Endothelial cell (in vitro differentiated cells): ENCODE measurements around the gene DKK2. TPM values are rescaled to one million over a fixed set of nuclear protein-coding genes. Genes with fewer than 3 reads are reported as not detected.

ENCODE experiments used
- DNase-seq: peaks from one replicate; pipeline ENCODE4 v3.0.0; 2021; ENCODE audit warnings: low spot score
- H3K27ac Mint-ChIP-seq: one replicate; pipeline ENCODE4 v1.8.0; 2021; ENCODE audit warnings: mixed read lengths, inconsistent platforms; ENCODE audit not compliant: unreplicated experiment
- H3K27me3 Mint-ChIP-seq: one replicate; pipeline ENCODE4 v1.8.0; 2021; ENCODE audit warnings: mild to moderate bottlenecking, moderate library complexity, mixed read lengths, inconsistent platforms; ENCODE audit not compliant: unreplicated experiment
- H3K36me3 Mint-ChIP-seq: one replicate; pipeline ENCODE4 v1.8.0; 2021; ENCODE audit warnings: mild to moderate bottlenecking, low read depth, mixed read lengths, inconsistent platforms; ENCODE audit not compliant: unreplicated experiment
- H3K4me1 Mint-ChIP-seq: one replicate; pipeline ENCODE4 v1.8.0; 2021; ENCODE audit warnings: mild to moderate bottlenecking, mixed read lengths, inconsistent platforms; ENCODE audit not compliant: unreplicated experiment
- H3K4me3 Mint-ChIP-seq: one replicate; pipeline ENCODE4 v1.8.0; 2021; ENCODE audit warnings: mild to moderate bottlenecking, mixed read lengths, inconsistent platforms; ENCODE audit not compliant: unreplicated experiment
- H3K9me3 Mint-ChIP-seq: one replicate; pipeline ENCODE4 v1.8.0; 2021; ENCODE audit warnings: mixed read lengths, inconsistent platforms; ENCODE audit not compliant: unreplicated experiment
- total RNA-seq: library from RNA; stranded (reverse); fragmentation: NEBNext Ultra II Directional; extraction: Animal tissue kit (Norgen Biotek cat#: 25700); gene quantifications from one replicate; pipeline ENCODE4 v1.2.1, GENCODE V29; 2021; ENCODE audit not compliant: unreplicated experiment
- TF ChIP-seq, protein P1 (sequence below): fragments of 200-600 bp; sonication (generic); IDR thresholded peaks from one replicate; pipeline ENCODE4 v1.5.0; 2021; ENCODE audit warnings: antibody characterized with exemption; ENCODE audit not compliant: unreplicated experiment

The DKK2 gene
- total RNA-seq, 1 donor from 2014 or later, result 8.0 TPM

DNA sequence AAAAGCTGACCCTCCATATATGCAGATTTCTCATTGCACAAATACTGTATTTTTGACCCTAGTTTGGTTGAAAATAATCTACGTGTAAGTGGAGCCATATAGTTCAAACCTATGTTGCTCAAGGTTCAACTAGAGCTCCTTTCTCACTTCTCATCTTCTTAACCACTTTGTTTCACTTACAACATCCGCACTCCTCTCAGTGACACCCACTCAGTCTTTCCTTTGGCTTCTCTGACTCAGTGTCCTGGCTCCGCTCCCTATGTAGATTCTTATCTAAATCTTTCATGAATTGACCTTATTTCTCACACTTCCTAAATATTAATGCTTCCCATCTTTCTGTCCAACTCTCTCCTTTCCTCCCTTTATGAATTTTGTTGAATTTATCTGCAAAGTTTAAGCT is 32.9 kb upstream of the DKK2 start:
- Mint-ChIP-seq H3K4me1 (peaks cover 5% of the 10 kb centered on the region), H3K27ac (no peak overlapping the region), H3K36me3 (peaks cover under 1% of the 10 kb centered on the region), H3K9me3 (no peaks in the 10 kb centered on the region), H3K27me3 (no peaks in the 10 kb centered on the region), H3K4me3 (no peak overlapping the region)
- TF ChIP-seq, protein P1, sequence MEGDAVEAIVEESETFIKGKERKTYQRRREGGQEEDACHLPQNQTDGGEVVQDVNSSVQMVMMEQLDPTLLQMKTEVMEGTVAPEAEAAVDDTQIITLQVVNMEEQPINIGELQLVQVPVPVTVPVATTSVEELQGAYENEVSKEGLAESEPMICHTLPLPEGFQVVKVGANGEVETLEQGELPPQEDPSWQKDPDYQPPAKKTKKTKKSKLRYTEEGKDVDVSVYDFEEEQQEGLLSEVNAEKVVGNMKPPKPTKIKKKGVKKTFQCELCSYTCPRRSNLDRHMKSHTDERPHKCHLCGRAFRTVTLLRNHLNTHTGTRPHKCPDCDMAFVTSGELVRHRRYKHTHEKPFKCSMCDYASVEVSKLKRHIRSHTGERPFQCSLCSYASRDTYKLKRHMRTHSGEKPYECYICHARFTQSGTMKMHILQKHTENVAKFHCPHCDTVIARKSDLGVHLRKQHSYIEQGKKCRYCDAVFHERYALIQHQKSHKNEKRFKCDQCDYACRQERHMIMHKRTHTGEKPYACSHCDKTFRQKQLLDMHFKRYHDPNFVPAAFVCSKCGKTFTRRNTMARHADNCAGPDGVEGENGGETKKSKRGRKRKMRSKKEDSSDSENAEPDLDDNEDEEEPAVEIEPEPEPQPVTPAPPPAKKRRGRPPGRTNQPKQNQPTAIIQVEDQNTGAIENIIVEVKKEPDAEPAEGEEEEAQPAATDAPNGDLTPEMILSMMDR, result no peak
- no peak for DNase-seq

DNA sequence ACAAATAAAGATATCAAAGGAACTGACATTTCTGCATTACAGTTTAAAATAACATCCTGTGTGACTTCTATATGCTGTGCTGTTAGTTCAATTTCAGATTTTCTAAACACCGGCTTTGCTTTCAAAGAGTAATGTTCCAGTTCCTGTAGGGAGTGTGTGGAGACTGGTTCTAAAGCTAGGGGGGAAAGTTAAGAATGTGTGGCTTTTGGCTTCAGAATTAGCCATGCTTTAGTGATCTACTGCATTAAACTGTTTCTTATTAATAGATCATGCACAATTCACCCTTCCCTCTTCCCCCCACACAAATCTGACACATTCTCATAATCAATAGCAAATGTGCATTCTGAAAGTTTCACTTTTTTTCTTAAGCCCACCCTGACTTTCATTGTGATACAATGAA is 32.0 kb upstream of the DKK2 start:
- Mint-ChIP-seq H3K27me3 (no peaks in the 10 kb centered on the region), H3K4me1 (peaks cover 5% of the 10 kb centered on the region), H3K36me3 (no peaks in the 10 kb centered on the region), H3K9me3 (no peaks in the 10 kb centered on the region), H3K27ac (no peak overlapping the region), H3K4me3 (no peak overlapping the region)
- no peak for DNase-seq
- TF ChIP-seq, protein P1, result no peak

DNA sequence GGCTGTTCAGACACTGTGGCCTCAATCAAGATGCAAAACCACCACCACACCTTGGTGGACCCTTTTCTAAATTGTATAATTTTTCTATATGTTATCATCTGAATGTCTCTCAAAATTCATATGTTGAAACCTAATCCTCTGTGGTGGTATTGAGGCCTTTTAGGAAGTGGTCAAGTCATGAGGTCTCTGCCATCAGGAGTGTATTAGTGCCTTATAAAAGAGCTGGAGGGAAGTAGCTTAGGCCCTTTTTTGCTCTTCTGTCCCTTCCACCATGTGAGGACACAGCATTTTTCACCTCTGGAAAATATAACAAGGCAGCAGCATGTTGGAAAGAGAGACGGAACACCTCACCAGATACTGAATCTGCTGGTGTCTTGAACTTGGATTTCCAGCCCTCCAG is 30.5 kb upstream of the DKK2 start:
- DNase-seq, result no peak
- Mint-ChIP-seq H3K27me3 (no peaks in the 10 kb centered on the region), H3K4me1 (peaks cover 5% of the 10 kb centered on the region), H3K9me3 (no peaks in the 10 kb centered on the region), H3K27ac (no peak overlapping the region), H3K4me3 (no peak overlapping the region), H3K36me3 (no peaks in the 10 kb centered on the region)
- TF ChIP-seq, protein P1, result no peak

DNA sequence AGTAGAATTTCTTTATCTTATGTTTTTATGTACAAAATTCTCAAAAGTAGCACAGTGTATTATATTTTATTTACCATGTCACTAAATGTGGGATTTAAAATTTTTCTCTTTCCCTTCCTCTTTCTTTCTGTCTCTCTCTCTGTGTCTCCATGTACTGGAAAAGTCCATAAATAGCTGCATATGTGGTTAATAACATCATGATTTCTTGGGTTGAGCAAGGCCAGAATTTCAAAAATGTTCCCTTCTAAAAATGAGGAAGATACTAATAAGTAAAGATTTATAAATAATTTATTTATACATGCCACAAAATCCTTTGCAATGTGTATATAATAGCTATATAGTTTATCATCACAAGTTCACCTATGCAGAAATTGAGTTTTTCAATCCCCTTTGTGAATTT is 29.1 kb upstream of the DKK2 start:
- no peak overlapping the region for H3K4me3 Mint-ChIP-seq
- H3K27ac Mint-ChIP-seq, result no peak overlapping the region
- TF ChIP-seq, protein P1, result no peak
- no peaks in the 10 kb centered on the region for H3K27me3 Mint-ChIP-seq
- no peak for DNase-seq
- H3K36me3 Mint-ChIP-seq, result no peaks in the 10 kb centered on the region
- no peaks in the 10 kb centered on the region for H3K9me3 Mint-ChIP-seq
- peaks cover 5% of the 10 kb centered on the region for H3K4me1 Mint-ChIP-seq

DNA sequence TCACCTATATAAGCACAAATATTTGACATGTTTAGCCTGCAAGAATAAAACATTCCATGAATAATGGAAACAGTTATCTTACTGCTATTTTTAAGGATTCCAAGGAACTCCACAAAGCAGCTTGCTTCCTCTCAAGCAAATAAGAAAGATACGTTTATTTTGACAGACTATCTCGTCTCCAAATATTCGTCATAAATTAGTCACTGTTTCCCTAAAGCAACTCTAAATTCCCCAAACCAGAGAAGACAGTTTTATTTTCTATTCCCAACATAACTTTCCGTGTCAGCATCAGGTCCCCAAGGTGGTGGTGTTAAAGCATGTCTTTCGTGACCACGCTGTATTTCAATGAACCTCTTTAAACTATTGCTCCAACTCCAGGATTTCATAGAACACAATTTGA is 24.3 kb upstream of the DKK2 start:
- Mint-ChIP-seq H3K4me1 (no peaks in the 10 kb centered on the region), H3K9me3 (no peaks in the 10 kb centered on the region), H3K4me3 (no peak overlapping the region), H3K27ac (no peak overlapping the region), H3K27me3 (no peaks in the 10 kb centered on the region), H3K36me3 (no peaks in the 10 kb centered on the region)
- no peak for DNase-seq
- TF ChIP-seq, protein P1, result no peak
